ENCODE results near the gene CARD19. TPM values are rescaled to one million over a fixed set of nuclear protein-coding genes. Genes with fewer than 3 reads are reported as not detected.

CARD19 gene
- total RNA-seq, 1 donor from 2014 or later = 25.6 TPM

DNA sequence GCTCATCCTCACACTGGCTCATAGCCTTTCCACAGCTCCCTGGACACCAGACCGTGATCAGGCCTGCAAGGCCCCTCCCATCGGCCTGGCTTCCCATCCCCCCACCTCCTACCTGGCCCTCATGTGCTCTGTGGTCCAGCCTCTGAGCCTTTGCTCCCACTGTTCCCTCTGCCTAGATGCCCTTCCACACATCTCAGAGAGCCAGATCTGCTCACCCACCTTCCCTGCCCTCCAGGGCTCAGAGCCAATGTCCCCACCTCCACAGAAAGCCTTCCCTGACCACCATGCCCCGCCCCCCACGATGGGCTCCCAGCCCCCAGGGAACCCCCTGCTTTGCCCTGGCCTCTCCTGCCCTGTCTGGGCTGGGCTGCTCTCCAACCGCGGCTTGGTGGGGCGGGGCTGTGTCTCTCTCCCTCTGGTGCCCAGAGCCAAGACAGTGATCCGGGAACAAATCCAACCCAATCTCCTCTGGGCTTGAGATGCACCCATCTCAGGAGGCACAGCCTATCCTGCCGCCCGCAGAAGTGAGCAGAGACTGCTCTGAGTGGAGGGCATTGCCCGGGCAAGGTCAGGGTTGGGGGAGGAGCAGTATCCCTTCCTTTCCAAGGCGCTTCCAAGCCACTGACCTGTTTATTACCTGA lies 36.4 kb downstream of the CARD19 start:
- no peak for DNase-seq
- H3K9me3 ChIP-seq = no peaks in the 10 kb centered on the region
- intact Hi-C loops (cut with DNase I) = no loop called here
- no peaks in the 10 kb centered on the region for H3K27me3 ChIP-seq (ENCODE audit: low read depth)
- no peaks in the 10 kb centered on the region for H3K36me3 ChIP-seq
- peak in 1 of 2 donors; percentile 8 for ATAC-seq
- TF ChIP-seq CTCF (IDR thresholded peaks at IDR 0.05) = no peak
- peaks cover 78% of the 10 kb centered on the region for H3K4me1 ChIP-seq
- peak overlapping the region; percentile 98 for H3K27ac ChIP-seq
- H3K4me3 ChIP-seq = peak overlapping the region; percentile 92

DNA sequence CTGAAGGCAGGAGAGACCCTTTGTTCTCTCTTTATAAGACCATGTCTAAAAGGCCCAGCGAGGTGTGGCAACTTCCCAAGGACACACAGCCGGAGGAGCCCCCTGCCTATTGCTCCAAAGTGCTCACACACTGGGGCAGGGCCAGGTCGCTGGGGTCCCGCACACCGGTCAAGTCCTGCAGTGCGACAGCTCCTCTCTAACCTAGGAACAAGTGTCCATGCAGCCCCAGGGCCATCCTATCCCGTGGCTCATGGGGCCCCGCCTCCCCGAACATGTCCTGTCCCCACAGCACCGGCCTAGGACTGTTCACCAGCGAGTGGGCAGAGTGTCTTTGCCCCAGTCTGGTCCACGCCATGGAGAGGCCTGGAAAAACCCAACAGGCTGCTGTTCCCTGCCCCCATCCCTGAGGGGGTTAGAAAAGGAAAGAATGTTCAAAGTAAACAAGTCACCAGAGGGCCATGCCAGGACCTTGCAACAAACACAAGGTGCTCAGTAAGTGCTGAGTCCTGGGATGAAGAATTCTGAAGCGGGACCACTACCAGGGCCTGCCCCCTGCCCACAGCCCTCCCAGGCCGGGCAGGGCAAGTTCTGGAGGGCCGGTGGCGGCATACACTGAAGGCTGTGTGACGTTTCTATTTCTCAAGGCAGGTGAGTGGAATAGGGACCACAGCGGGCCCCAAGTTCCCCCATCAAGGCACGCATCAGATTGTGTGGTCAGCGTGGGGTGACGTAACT lies 37.1 kb downstream of the CARD19 start:
- no peaks in the 10 kb centered on the region for H3K36me3 ChIP-seq
- peak overlapping the region; percentile 92 for H3K4me3 ChIP-seq
- no peak for TF ChIP-seq CTCF (IDR thresholded peaks at IDR 0.05)
- H3K9me3 ChIP-seq = no peaks in the 10 kb centered on the region
- intact Hi-C loops (cut with DNase I) = no loop called here
- ATAC-seq (peak; percentile 29 to 38), DNase-seq (no peak)
- H3K27ac ChIP-seq = peak overlapping the region; percentile 98
- no peaks in the 10 kb centered on the region for H3K27me3 ChIP-seq (ENCODE audit: low read depth)
- H3K4me1 ChIP-seq = peaks cover 71% of the 10 kb centered on the region

DNA sequence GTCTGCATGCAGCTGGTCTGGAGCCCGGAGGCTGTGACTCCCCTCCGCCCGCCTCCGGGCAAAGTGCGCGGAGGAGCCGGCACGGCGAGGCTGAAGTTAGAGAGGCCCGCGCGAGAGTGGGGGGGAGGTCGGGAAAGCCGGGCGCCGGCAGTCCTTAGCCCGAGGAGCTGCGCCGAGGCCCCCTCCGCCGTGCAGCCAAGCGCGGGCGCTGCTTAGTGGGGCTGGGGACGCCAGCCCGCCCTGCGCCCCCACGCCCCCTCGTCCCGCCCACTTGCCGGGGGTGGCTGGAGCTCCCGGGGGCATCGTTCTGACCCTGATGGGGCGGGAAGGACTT lies 37.6 kb downstream of the CARD19 start:
- ATAC-seq (peak; percentile 76 to 78), DNase-seq (peak; percentile 85)
- no peaks in the 10 kb centered on the region for H3K27me3 ChIP-seq (ENCODE audit: low read depth)
- no peak for TF ChIP-seq CTCF (IDR thresholded peaks at IDR 0.05)
- intact Hi-C loops (cut with DNase I) = no loop called here
- H3K27ac ChIP-seq = peak overlapping the region; percentile 98
- H3K4me3 ChIP-seq = peak overlapping the region; percentile 92
- H3K4me1 ChIP-seq = peaks cover 66% of the 10 kb centered on the region
- no peaks in the 10 kb centered on the region for H3K36me3 ChIP-seq
- no peaks in the 10 kb centered on the region for H3K9me3 ChIP-seq

GRCh38 chr9:93134015-93134739 lies 38.2 kb downstream of the CARD19 start, which contains the start of gene NINJ1:
TSS of gene NINJ1 (minus strand) at chr9:93134251. CDS start at chr9:93134217, 34 bp downstream.
- peak within 1 kb of the TSS; percentile 98 for H3K27ac ChIP-seq
- H3K4me3 ChIP-seq = peak within 1 kb of the TSS; percentile 92
- TF ChIP-seq CTCF (IDR thresholded peaks at IDR 0.05) = no peak
- intact Hi-C loops (cut with DNase I) = no loop called here
- H3K9me3 ChIP-seq = no peaks in the 10 kb centered on the region
- ATAC-seq (peak; percentile 91), DNase-seq (peak; percentile 81)
- no peaks in the 10 kb centered on the region for H3K36me3 ChIP-seq
- peaks cover 62% of the 10 kb centered on the region for H3K4me1 ChIP-seq
- no peaks in the 10 kb centered on the region for H3K27me3 ChIP-seq (ENCODE audit: low read depth)

- peak overlapping the region; percentile 92 for H3K4me3 ChIP-seq
- H3K27me3 ChIP-seq (ENCODE audit: low read depth) = no peaks in the 10 kb centered on the region
- no peak for DNase-seq
- no peak for TF ChIP-seq CTCF (IDR thresholded peaks at IDR 0.05)
- H3K4me1 ChIP-seq = peaks cover 55% of the 10 kb centered on the region
- H3K27ac ChIP-seq = peak overlapping the region; percentile 98
- no peaks in the 10 kb centered on the region for H3K9me3 ChIP-seq
- no peak for ATAC-seq
- no peaks in the 10 kb centered on the region for H3K36me3 ChIP-seq
- intact Hi-C loops (cut with DNase I) = no loop called here
These were observed 38.9 kb downstream of the CARD19 start for GRCh38 chr9:93134740-93135444.

Measured in lower lobe of right lung (tissue), 2 donors.